ENCODE measurements around the gene GRID1.

DNA sequence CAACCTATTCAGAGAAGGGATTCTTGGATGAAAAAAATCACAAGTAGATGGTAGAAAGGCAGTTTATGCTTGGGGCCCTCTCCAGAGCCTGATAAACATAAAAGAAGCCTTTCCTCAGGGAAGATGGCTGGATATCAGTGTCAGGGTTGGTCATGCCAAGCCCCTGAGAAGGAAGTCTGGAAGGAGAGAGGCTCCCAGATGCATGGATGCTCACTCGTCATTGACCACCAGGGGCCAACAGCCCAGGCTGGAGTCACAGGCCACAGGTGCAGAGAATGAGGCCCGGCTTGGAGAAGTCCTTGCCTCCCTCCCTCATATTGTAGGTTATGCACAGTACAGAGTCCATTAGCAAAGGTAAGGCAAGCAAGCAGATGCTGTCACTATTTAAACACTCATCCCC is 506.7 kb downstream of the GRID1 start:
- no peak for TF ChIP-seq POLR2A (IDR thresholded peaks at IDR 0.05)
- no peak for TF ChIP-seq CTCF (IDR thresholded peaks at IDR 0.05)

Data from lower leg skin (tissue), 3 donors.